IMR-90 (cell line): ENCODE results near the gene NR6A1. TPM values are rescaled to one million over a fixed set of nuclear protein-coding genes. Genes with fewer than 3 reads are reported as not detected.

Experiments used
- ATAC-seq: fragments of 200-7000 bp; cut with Tn5 transposase; 2 replicates; pipeline ENCODE4 v1.9.1; 2020; ENCODE audit warnings: low read depth, mild to moderate bottlenecking, moderate library complexity
- BruUV-seq: library from RNA; stranded (reverse); fragments of 400-500 nt; replicated peaks from 2 replicates; lab custom pipeline; 2021; lab: Mats Ljungman, UMichigan
- CTCF ChIA-PET: fragments of 300-600 bp; formaldehyde crosslinking; extraction: SDS; loops from one replicate; lab custom pipeline; 2021; ENCODE audit warnings: antibody characterized with exemption; lab: Yijun Ruan, JAX
- POLR2A ChIA-PET: fragments of 300-600 bp; sonication (Branson Sonifier 250); formaldehyde crosslinking; loops from one replicate; lab custom pipeline; 2022; ENCODE audit warnings: antibody characterized with exemption; ENCODE audit not compliant: unreplicated experiment; lab: Charles Lee
- DNase-seq: peaks from one replicate; pipeline ENCODE4 v3.0.0; 2013
- H2AFZ ChIP-seq: replicated peaks from 2 replicates; pipeline ENCODE3; 2013; ENCODE audit warnings: low read length, mild to moderate bottlenecking; ENCODE audit not compliant: poor library complexity
- H2AK5ac ChIP-seq: 2 replicates; pipeline ENCODE4 v1.6.1; 2013; ENCODE audit warnings: low read depth, low read length, inconsistent platforms
- H2AK9ac ChIP-seq: replicated peaks from 2 replicates; pipeline ENCODE3; 2013; ENCODE audit warnings: mild to moderate bottlenecking, low read depth, low read length, moderate library complexity; ENCODE audit not compliant: poor library complexity
- H2BK120ac ChIP-seq: 2 replicates; pipeline ENCODE4 v1.6.1; 2013; ENCODE audit warnings: low read depth, low read length, inconsistent platforms
- H2BK15ac ChIP-seq: 3 replicates; pipeline ENCODE4 v1.6.1; 2013; ENCODE audit warnings: low read depth, low read length, inconsistent platforms
- H2BK20ac ChIP-seq: 2 replicates; pipeline ENCODE4 v1.6.1; 2013; ENCODE audit warnings: low read depth, mild to moderate bottlenecking, inconsistent platforms, low read length, moderate library complexity
- H2BK5ac ChIP-seq: 2 replicates; pipeline ENCODE4 v1.6.1; 2013; ENCODE audit warnings: mild to moderate bottlenecking, low read depth, low read length, inconsistent platforms; ENCODE audit not compliant: poor library complexity, severe bottlenecking
- H3K14ac ChIP-seq: replicated peaks from 2 replicates; pipeline ENCODE4 v1.6.1; 2013; ENCODE audit warnings: low read depth, low read length, inconsistent platforms
- H3K18ac ChIP-seq: 2 replicates; pipeline ENCODE4 v1.6.1; 2013; ENCODE audit warnings: low read depth, low read length, control low read depth
- H3K23ac ChIP-seq: 2 replicates; pipeline ENCODE4 v1.6.1; 2013; ENCODE audit warnings: low read depth, low read length, inconsistent platforms
- H3K27ac ChIP-seq: 2 replicates; pipeline ENCODE4 v1.5.1; 2013; ENCODE audit warnings: mild to moderate bottlenecking, control low read depth, low read length; ENCODE audit not compliant: insufficient read depth
- H3K27me3 ChIP-seq: 2 replicates; pipeline ENCODE4 v1.6.1; 2013; ENCODE audit warnings: low read length; ENCODE audit not compliant: control insufficient read depth, insufficient read depth
- H3K36me3 ChIP-seq: 2 replicates; pipeline ENCODE4 v1.6.1; 2013; ENCODE audit warnings: low read length, mixed read lengths; ENCODE audit not compliant: control insufficient read depth, insufficient read depth
- H3K4ac ChIP-seq: 2 replicates; pipeline ENCODE4 v1.6.1; 2013; ENCODE audit warnings: low read depth, low read length, inconsistent platforms
- H3K4me1 ChIP-seq: 2 replicates; pipeline ENCODE4 v1.6.1; 2013; ENCODE audit warnings: low read length, mixed read lengths; ENCODE audit not compliant: control insufficient read depth, insufficient read depth
- H3K4me2 ChIP-seq: 2 replicates; pipeline ENCODE4 v1.6.1; 2013; ENCODE audit warnings: low read depth, mild to moderate bottlenecking, control low read depth, low read length, moderate library complexity
- H3K4me3 ChIP-seq: 2 replicates; pipeline ENCODE4 v1.5.1; 2013; ENCODE audit warnings: low read depth, mild to moderate bottlenecking, control low read depth, low read length, moderate library complexity; ENCODE audit not compliant: insufficient read depth
- H3K56ac ChIP-seq: 2 replicates; pipeline ENCODE4 v1.6.1; 2013; ENCODE audit warnings: low read length, inconsistent platforms; ENCODE audit not compliant: insufficient read depth; ENCODE audit errors: extremely low read depth
- H3K79me1 ChIP-seq, 2 experiments: 2 replicates each; pipeline ENCODE4 v1.6.1; 2013; ENCODE audit warnings: low read length in 2 of 2, inconsistent platforms in 1 of 2, low read depth in 1 of 2
- H3K9ac ChIP-seq: 2 replicates; pipeline ENCODE4 v1.6.1; 2013; ENCODE audit warnings: low read depth, low read length, control low read depth
- H3K9me1 ChIP-seq: 2 replicates; pipeline ENCODE4 v1.6.1; 2013; ENCODE audit warnings: low read length, inconsistent platforms; ENCODE audit not compliant: insufficient read depth
- H3K9me3 ChIP-seq: 2 replicates; pipeline ENCODE4 v1.6.1; 2013; ENCODE audit warnings: low read length; ENCODE audit not compliant: control insufficient read depth, insufficient read depth
- H4K20me1 ChIP-seq: 2 replicates; pipeline ENCODE4 v1.6.1; 2013; ENCODE audit warnings: low read length, inconsistent platforms; ENCODE audit not compliant: insufficient read depth
- H4K5ac ChIP-seq: 2 replicates; pipeline ENCODE4 v1.6.1; 2013; ENCODE audit warnings: mild to moderate bottlenecking, low read depth, low read length, control low read depth
- H4K8ac ChIP-seq, 2 experiments: 2 replicates each; pipeline ENCODE4 v1.6.1; 2013; ENCODE audit warnings: low read depth in 2 of 2, low read length in 2 of 2, control low read depth in 1 of 2, inconsistent platforms in 1 of 2
- H4K91ac ChIP-seq: 2 replicates; pipeline ENCODE4 v1.6.1; 2013; ENCODE audit warnings: low read depth, low read length, inconsistent platforms; ENCODE audit not compliant: insufficient read depth
- CHD1 ChIP-seq: IDR thresholded peaks from 2 replicates; pipeline ENCODE4 v1.6.1; 2012; ENCODE audit warnings: low read depth, low read length, improper control_type of control experiment
- CTCF ChIP-seq: conservative IDR thresholded peaks from 2 replicates; pipeline ENCODE4 v1.5.1; 2012; ENCODE audit warnings: mild to moderate bottlenecking, low read depth, low read length, improper control_type of control experiment
- MAFK ChIP-seq: IDR thresholded peaks from 2 replicates; pipeline ENCODE4 v1.6.1; 2012; ENCODE audit warnings: low read depth, low read length, improper control_type of control experiment
- MAZ ChIP-seq: IDR thresholded peaks from 2 replicates; pipeline ENCODE4 v1.6.1; 2012; ENCODE audit warnings: low read depth, mild to moderate bottlenecking, low read length, improper control_type of control experiment, moderate library complexity, borderline replicate concordance
- MXI1 ChIP-seq: IDR thresholded peaks from 2 replicates; pipeline ENCODE4 v1.6.1; 2012; ENCODE audit warnings: low read depth, mild to moderate bottlenecking, low read length, moderate library complexity, borderline replicate concordance
- POLR2A ChIP-seq: IDR thresholded peaks from 2 replicates; pipeline ENCODE4 v1.6.1; 2012; ENCODE audit warnings: mild to moderate bottlenecking, low read depth, low read length
- RCOR1 ChIP-seq: IDR thresholded peaks from 2 replicates; pipeline ENCODE4 v1.6.1; 2012; ENCODE audit warnings: mild to moderate bottlenecking, low read length, improper control_type of control experiment; ENCODE audit not compliant: insufficient replicate concordance
- WGBS, 2 experiments: methylation state at CpG; one replicate each; pipeline versions ENCODE4 v1.1.5 to v1.1.7; 2013; ENCODE audit warnings: missing lambda C conversion rate in 2 of 2; ENCODE audit not compliant: insufficient read length in 1 of 2; ENCODE audit errors: extremely low coverage in 2 of 2; 5-methylcytosine and 5-hydroxymethylcytosine counted together
- dilution Hi-C: fragments of 300-500 bp; cut with HindIII; formaldehyde crosslinking; loops from one replicate; pipeline ENCODE4 v1.14.3; 2018; ENCODE audit warnings: low sequenced_read_pairs; ENCODE audit not compliant: unreplicated experiment
- in situ Hi-C: fragments of 300-500 bp; cut with MboI; formaldehyde crosslinking; loops from 3 replicates; pipeline ENCODE4 v1.14.3; 2019; ENCODE audit warnings: low sequenced_read_pairs, inconsistent platforms, mixed read lengths
- intact Hi-C: fragments of 100-400 bp; cut with micrococcal nuclease; formaldehyde crosslinking; loops from 2 replicates; pipeline ENCODE4 v1.10.0; 2022
- polyA plus RNA-seq, 3 experiments: library from polyadenylated mRNA; depleted of rRNA; stranded (reverse); fragments of >200 nt; gene quantifications; 2 replicates each; pipeline ENCODE4 v1.2.3, GENCODE V29; 2012; ENCODE audit warnings: low replicate concordance in 1 of 3
- total RNA-seq: library from RNA; depleted of rRNA; stranded (reverse); fragments of >200 nt; gene quantifications from 2 replicates; pipeline ENCODE4 v1.2.3, GENCODE V29; 2012
- TF ChIP-seq, protein P1 (sequence below): fragments of 150-350 bp; IDR thresholded peaks from 2 replicates; pipeline ENCODE4 v1.6.1; 2016; ENCODE audit warnings: low read depth, mild to moderate bottlenecking, low read length, moderate library complexity, borderline replicate concordance

Gene NR6A1
- total and polyA plus RNA-seq, 2 of the 4 experiments (the other 2 are of a cell fraction), result 0.14 to 0.36 TPM

- Histone ChIP-seq H3K56ac (no peak overlapping the region), H2BK5ac (no peak overlapping the region), H3K4me1 (peaks cover 12% of the 10 kb centered on the region), H2BK15ac (no peak overlapping the region), H2BK120ac (no peak overlapping the region), H4K5ac (no peak overlapping the region), H3K4ac (no peak overlapping the region), H3K9me1 (peaks cover 9% of the 10 kb centered on the region; the same call in 1 of the 2 replicates), H3K23ac (no peak overlapping the region), H2BK20ac (no peak overlapping the region), H3K18ac (no peak overlapping the region), H2AFZ (no peak overlapping the region), H4K8ac (no peak overlapping the region), H3K9ac (no peak overlapping the region), H3K79me1 (peaks cover 24 to 52% of the 10 kb centered on the region in 2 experiments; a peak in 3 of 4 replicates), H2AK5ac (no peak overlapping the region), H4K20me1 (peaks cover 4% of the 10 kb centered on the region; the same call in 1 of the 2 replicates), H4K91ac (no peak overlapping the region), H3K14ac (no peak overlapping the region), H3K36me3 (peaks cover 1% of the 10 kb centered on the region; the same call in 1 of the 2 replicates), H3K4me3 (no peak overlapping the region), H3K27ac (no peak overlapping the region), H3K27me3 (no peaks in the 10 kb centered on the region), H3K4me2 (no peak overlapping the region), H2AK9ac (no peak overlapping the region), H3K9me3 (no peaks in the 10 kb centered on the region)
- no TSS peak for BruUV-seq
- ChIA-PET POLR2A (no interaction called here), CTCF (interaction anchor here (1.5 kb wide), 1 partner anchor 166 kb away, joined by 3 read pairs; no protein-coding TSS in a partner anchor)
- TF ChIP-seq POLR2A, result no peak
- no peak for TF ChIP-seq CHD1
- TF ChIP-seq, protein P1, sequence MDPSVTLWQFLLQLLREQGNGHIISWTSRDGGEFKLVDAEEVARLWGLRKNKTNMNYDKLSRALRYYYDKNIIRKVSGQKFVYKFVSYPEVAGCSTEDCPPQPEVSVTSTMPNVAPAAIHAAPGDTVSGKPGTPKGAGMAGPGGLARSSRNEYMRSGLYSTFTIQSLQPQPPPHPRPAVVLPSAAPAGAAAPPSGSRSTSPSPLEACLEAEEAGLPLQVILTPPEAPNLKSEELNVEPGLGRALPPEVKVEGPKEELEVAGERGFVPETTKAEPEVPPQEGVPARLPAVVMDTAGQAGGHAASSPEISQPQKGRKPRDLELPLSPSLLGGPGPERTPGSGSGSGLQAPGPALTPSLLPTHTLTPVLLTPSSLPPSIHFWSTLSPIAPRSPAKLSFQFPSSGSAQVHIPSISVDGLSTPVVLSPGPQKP, result no peak
- TF ChIP-seq MXI1, result no peak
- TF ChIP-seq MAFK, result no peak
- TF ChIP-seq RCOR1, result no peak
- no peak for TF ChIP-seq CTCF
- no peak for TF ChIP-seq MAZ
- DNase-seq (no peak), ATAC-seq (no peak)
- intact Hi-C loops, result no loop called here
- in situ Hi-C loops, result no loop called here
- dilution Hi-C loops, result no loop called here
- WGBS, 2 experiments, result no CpG with 5 or more reads among the region's 2 CpGs
Observed at GRCh38 chr9:124686918-124687317, 84.2 kb downstream of the NR6A1 start.
